Measurements from ENCODE around the gene ELF4. TPM values are rescaled to one million over a fixed set of nuclear protein-coding genes. Genes with fewer than 3 reads are reported as not detected.

ELF4 gene
- total and polyA plus RNA-seq, 2 experiments from 2014 or later: 0.50 to 1.8 TPM

- Mint-ChIP-seq H3K4me1 (peaks cover 3% of the 10 kb centered on the region; the same call in 2 of the 3 replicates), H3K9me3 (no peaks in the 10 kb centered on the region), H3K27ac (no peak overlapping the region), H3K4me3 (no peak overlapping the region), H3K36me3 (ENCODE audit: low read depth) (peaks cover 17% of the 10 kb centered on the region), H3K27me3 (ENCODE audit: insufficient read depth, low read depth, poor library complexity) (peaks cover 2% of the 10 kb centered on the region)
- no peak for DNase-seq (ENCODE audit: low spot score)
- no peak overlapping the region for H3K4me3 ChIP-seq
- H4K20me1 ChIP-seq (replicated peaks; ENCODE audit: insufficient read depth): no peaks in the 10 kb centered on the region
- H3K4me1 ChIP-seq (ENCODE audit: insufficient read depth): no peaks in the 10 kb centered on the region
- TF ChIP-seq CTCF (conservative IDR thresholded peaks at IDR 0.05; ENCODE audit: low read depth in 2 of 2) (no peak), NANOG (IDR thresholded peaks at IDR 0.05; ENCODE audit: borderline replicate concordance) (no peak), ZNF462 (CRISPR knock-in tag; IDR thresholded peaks at IDR 0.05) (no peak), EZH2 (IDR thresholded peaks at IDR 0.05; ENCODE audit: low read depth, unreplicated experiment) (no peak), STAT1 (IDR thresholded peaks at IDR 0.05; ENCODE audit: unreplicated experiment) (no peak), POLR2AphosphoS5 (IDR thresholded peaks at IDR 0.05; ENCODE audit: low read depth) (no peak), JUNB (IDR thresholded peaks at IDR 0.05; ENCODE audit: unreplicated experiment) (no peak), ETS1 (IDR thresholded peaks at IDR 0.05) (no peak), CREB1 (CRISPR knock-in tag; IDR thresholded peaks at IDR 0.05; ENCODE audit: low read depth) (no peak), ZNF331 (CRISPR knock-in tag; IDR thresholded peaks at IDR 0.05; ENCODE audit: low read depth) (no peak), REST (IDR thresholded peaks at IDR 0.05; ENCODE audit: unreplicated experiment) (no peak), ZNF114 (CRISPR knock-in tag; IDR thresholded peaks at IDR 0.05) (no peak), EZH2phosphoT487 (IDR thresholded peaks at IDR 0.05; ENCODE audit: unreplicated experiment) (no peak)
- H3K9me2 ChIP-seq (ENCODE audit: insufficient read depth): no peaks in the 10 kb centered on the region
- H3K27me3 ChIP-seq (ENCODE audit: insufficient read depth): peaks cover 9% of the 10 kb centered on the region; the same call in 1 of the 2 replicates
- no peak for ATAC-seq
- H3K79me2 ChIP-seq (replicated peaks; ENCODE audit: insufficient read depth): no peaks in the 10 kb centered on the region
- H3K36me3 ChIP-seq (ENCODE audit: insufficient read depth): no peaks in the 10 kb centered on the region
- H3K27ac ChIP-seq (ENCODE audit: low read depth): no peak overlapping the region
- no peak overlapping the region for H3K4me2 ChIP-seq
- no peak overlapping the region for H2AFZ ChIP-seq
- H3F3A ChIP-seq (replicated peaks; ENCODE audit: low read depth): no peaks in the 10 kb centered on the region
Measured at GRCh38 chrX:130125091-130125874, 15.0 kb upstream of the ELF4 start.
